Mucosa of stomach (tissue), 1 donor: Measurements from ENCODE around the gene NFE2.

Experiments
- H3K27me3 ChIP-seq: one replicate; pipeline ENCODE4 v1.7.0; 2013; ENCODE audit warnings: mild to moderate bottlenecking, low read length; ENCODE audit not compliant: control insufficient read depth, insufficient read depth
- H3K36me3 ChIP-seq: one replicate; pipeline ENCODE4 v1.7.0; 2013; ENCODE audit warnings: low read length; ENCODE audit not compliant: control insufficient read depth, insufficient read depth
- H3K4me1 ChIP-seq: one replicate; pipeline ENCODE4 v1.7.0; 2013; ENCODE audit warnings: mild to moderate bottlenecking, low read length; ENCODE audit not compliant: control insufficient read depth, insufficient read depth
- H3K4me3 ChIP-seq: one replicate; pipeline ENCODE4 v1.7.0; 2013; ENCODE audit warnings: low read length
- H3K9ac ChIP-seq: one replicate; pipeline ENCODE4 v1.7.0; 2013; ENCODE audit warnings: mild to moderate bottlenecking, low read length, moderate library complexity
- H3K9me3 ChIP-seq: one replicate; pipeline ENCODE4 v1.7.0; 2013; ENCODE audit warnings: mild to moderate bottlenecking, low read length, moderate library complexity; ENCODE audit not compliant: control insufficient read depth
- donor health status: Pancreatic carcinoma.

NFE2 gene

GRCh38 chr12:54251667-54252284, 49.0 kb downstream of the NFE2 start:
- no peak overlapping the region for H3K4me3 ChIP-seq
- H3K4me1 ChIP-seq = no peaks in the 10 kb centered on the region
- H3K36me3 ChIP-seq = no peaks in the 10 kb centered on the region

GRCh38 chr12:54249489-54249888, 51.3 kb downstream of the NFE2 start:
- Histone ChIP-seq H3K9ac (no peak overlapping the region), H3K4me3 (no peak overlapping the region), H3K4me1 (no peaks in the 10 kb centered on the region), H3K36me3 (no peaks in the 10 kb centered on the region), H3K9me3 (no peaks in the 10 kb centered on the region), H3K27me3 (no peaks in the 10 kb centered on the region)

More at GRCh38 chr12:54251667-54252284, 49.0 kb downstream of the NFE2 start:
- H3K27me3 ChIP-seq = no peaks in the 10 kb centered on the region
- H3K9me3 ChIP-seq = no peaks in the 10 kb centered on the region
- H3K9ac ChIP-seq = no peak overlapping the region

DNA sequence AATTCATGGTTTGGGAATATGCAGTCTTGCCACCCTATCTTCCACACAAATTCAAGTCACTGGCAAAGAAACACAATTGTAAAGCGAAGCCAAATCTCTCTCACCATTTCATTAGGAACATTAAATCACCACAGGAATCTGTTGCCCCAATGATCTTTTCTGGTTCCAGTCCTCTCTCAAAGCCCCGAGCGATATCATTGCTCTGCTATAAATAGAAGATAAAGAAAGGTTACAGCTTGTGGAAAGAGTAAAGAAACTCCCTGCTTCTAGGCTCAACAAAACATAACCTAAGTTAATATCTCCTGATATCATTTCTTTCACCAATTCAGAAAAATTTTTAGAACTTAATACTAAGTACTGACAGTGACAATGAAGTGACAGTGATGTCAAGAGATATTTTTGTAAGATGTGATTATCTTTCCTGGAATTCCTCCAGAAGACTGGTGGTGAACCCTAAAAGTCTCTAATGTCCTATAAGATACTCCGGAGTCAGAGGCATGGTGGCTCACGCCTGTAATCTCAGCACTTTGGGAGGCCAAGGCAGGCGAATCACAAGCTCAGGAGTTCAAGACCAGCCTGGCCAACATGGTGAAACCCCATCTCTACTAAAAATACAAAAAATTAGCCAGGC, 54.7 kb downstream of the NFE2 start:
- H3K27me3 ChIP-seq = no peaks in the 10 kb centered on the region
- H3K9ac ChIP-seq = no peak overlapping the region
- no peaks in the 10 kb centered on the region for H3K9me3 ChIP-seq
- no peaks in the 10 kb centered on the region for H3K4me1 ChIP-seq
- H3K4me3 ChIP-seq = no peak overlapping the region
- H3K36me3 ChIP-seq = peaks cover 5% of the 10 kb centered on the region
